KMS-11 (cell line): Measurements from ENCODE around the gene SMIM31.

ENCODE experiments used
- H2AFZ ChIP-seq: fragments of 200-600 bp; sonication (generic); 2 replicates; pipeline ENCODE4 v1.6.1; 2016; ENCODE audit warnings: antibody characterized with exemption, mixed run types, low read depth
- H3K27ac ChIP-seq: fragments of 200-600 bp; sonication (generic); 2 replicates; pipeline ENCODE4 v1.6.1; 2016; ENCODE audit warnings: mild to moderate bottlenecking, mixed run types
- H3K27me3 ChIP-seq: fragments of 200-600 bp; sonication (generic); 2 replicates; pipeline ENCODE4 v1.6.1; 2017; ENCODE audit warnings: mild to moderate bottlenecking, low read depth, mixed run types, moderate library complexity; ENCODE audit not compliant: insufficient read depth
- H3K36me3 ChIP-seq: fragments of 200-600 bp; sonication (generic); 2 replicates; pipeline ENCODE4 v1.6.1; 2017; ENCODE audit warnings: mild to moderate bottlenecking, mixed run types; ENCODE audit not compliant: insufficient read depth
- H3K4me1 ChIP-seq: fragments of 200-600 bp; sonication (generic); 2 replicates; pipeline ENCODE4 v1.6.1; 2016; ENCODE audit warnings: mild to moderate bottlenecking, low read depth, mixed run types; ENCODE audit not compliant: poor library complexity, severe bottlenecking
- H3K4me2 ChIP-seq: fragments of 200-600 bp; sonication (generic); 2 replicates; pipeline ENCODE4 v1.7.0; 2016; ENCODE audit warnings: mild to moderate bottlenecking, mixed run types
- H3K4me3 ChIP-seq: fragments of 200-600 bp; sonication (generic); IDR thresholded peaks from 2 replicates; pipeline ENCODE4 v1.6.1; 2017; ENCODE audit warnings: low read depth, low read length, mixed read lengths; ENCODE audit not compliant: insufficient read depth
- H3K79me2 ChIP-seq: fragments of 200-600 bp; sonication (generic); 2 replicates; pipeline ENCODE4 v1.6.1; 2016; ENCODE audit warnings: low read depth, mixed run types; ENCODE audit not compliant: insufficient read depth
- H3K9ac ChIP-seq: fragments of 200-600 bp; sonication (generic); 2 replicates; pipeline ENCODE4 v1.6.1; 2016; ENCODE audit warnings: mild to moderate bottlenecking, mixed run types
- H4K20me1 ChIP-seq: fragments of 200-600 bp; sonication (generic); 2 replicates; pipeline ENCODE4 v1.6.1; 2016; ENCODE audit warnings: mild to moderate bottlenecking, mixed run types; ENCODE audit not compliant: insufficient read depth
- TF ChIP-seq, protein P1 (sequence below): fragments of 200-600 bp; sonication (generic); conservative IDR thresholded peaks from 2 replicates; pipeline ENCODE4 v1.6.1; 2017; ENCODE audit warnings: low read depth, mild to moderate bottlenecking, antibody characterized with exemption, low read length, moderate library complexity, mixed read lengths

SMIM31 gene

DNA sequence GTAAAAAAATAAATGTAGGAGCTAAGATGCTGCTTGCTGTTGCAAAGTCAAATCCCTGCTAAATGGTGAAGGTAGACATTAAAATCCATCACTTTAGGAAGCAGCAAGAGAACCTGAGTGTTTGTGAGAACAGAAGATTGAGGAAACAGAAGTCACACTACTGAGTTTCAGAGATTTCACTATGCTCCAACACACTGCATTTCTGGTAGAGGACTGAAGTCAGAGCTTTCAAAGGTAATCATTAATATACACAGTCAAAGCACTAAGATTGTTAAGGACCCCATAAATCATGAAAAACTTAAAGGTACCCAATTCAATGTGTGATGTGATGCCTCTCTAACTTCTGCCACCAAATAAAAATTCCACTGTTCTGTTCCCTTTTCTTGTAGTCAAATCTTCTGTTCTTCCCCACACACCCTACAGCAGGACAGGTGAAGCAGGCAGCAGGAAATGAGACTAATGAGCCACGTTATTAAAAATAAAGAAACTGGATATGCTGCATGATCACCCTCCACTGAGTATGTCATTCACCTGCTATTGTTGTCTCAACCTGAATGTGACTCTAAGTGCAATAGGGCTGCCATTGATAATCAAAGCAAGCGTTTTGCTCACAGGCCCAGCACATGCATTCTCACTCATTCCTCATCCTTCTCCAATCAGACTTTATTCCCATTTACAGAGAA, 94.2 kb downstream of the SMIM31 start:
- Histone ChIP-seq H3K9ac (no peak overlapping the region), H2AFZ (no peak overlapping the region), H3K27ac (no peak overlapping the region), H3K79me2 (no peaks in the 10 kb centered on the region), H3K4me3 (no peak overlapping the region), H3K27me3 (no peaks in the 10 kb centered on the region), H3K4me2 (no peak overlapping the region), H3K36me3 (no peaks in the 10 kb centered on the region), H4K20me1 (no peaks in the 10 kb centered on the region), H3K4me1 (no peaks in the 10 kb centered on the region)
- TF ChIP-seq, protein P1, sequence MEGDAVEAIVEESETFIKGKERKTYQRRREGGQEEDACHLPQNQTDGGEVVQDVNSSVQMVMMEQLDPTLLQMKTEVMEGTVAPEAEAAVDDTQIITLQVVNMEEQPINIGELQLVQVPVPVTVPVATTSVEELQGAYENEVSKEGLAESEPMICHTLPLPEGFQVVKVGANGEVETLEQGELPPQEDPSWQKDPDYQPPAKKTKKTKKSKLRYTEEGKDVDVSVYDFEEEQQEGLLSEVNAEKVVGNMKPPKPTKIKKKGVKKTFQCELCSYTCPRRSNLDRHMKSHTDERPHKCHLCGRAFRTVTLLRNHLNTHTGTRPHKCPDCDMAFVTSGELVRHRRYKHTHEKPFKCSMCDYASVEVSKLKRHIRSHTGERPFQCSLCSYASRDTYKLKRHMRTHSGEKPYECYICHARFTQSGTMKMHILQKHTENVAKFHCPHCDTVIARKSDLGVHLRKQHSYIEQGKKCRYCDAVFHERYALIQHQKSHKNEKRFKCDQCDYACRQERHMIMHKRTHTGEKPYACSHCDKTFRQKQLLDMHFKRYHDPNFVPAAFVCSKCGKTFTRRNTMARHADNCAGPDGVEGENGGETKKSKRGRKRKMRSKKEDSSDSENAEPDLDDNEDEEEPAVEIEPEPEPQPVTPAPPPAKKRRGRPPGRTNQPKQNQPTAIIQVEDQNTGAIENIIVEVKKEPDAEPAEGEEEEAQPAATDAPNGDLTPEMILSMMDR: no peak
